GM12878 (cell line): ENCODE data around the gene CTDP1. TPM values are rescaled to one million over a fixed set of nuclear protein-coding genes. Genes with fewer than 3 reads are reported as not detected.

Source experiments
- ATAC-seq: fragments of 200-7000 bp; cut with Tn5 transposase; 3 replicates; pipeline ENCODE4 v1.9.1; 2020; ENCODE audit warnings: mild to moderate bottlenecking, moderate library complexity
- BruUV-seq: library from RNA; stranded (reverse); fragments of 400-500 nt; replicated peaks from 2 replicates; lab custom pipeline; 2021; lab: Mats Ljungman, UMichigan
- CTCF ChIA-PET: fragments of 300-600 bp; sonication (Branson Sonifier 250); formaldehyde crosslinking; extraction: SDS; loops from one replicate; lab custom pipeline; 2021; ENCODE audit warnings: inconsistent platforms; lab: Yijun Ruan, JAX
- POLR2A ChIA-PET: fragments of 350-600 bp; formaldehyde crosslinking; extraction: SDS; loops from one replicate; lab custom pipeline; 2021; ENCODE audit warnings: inconsistent platforms; lab: Charles Lee
- RAD21 ChIA-PET: fragments of 300-600 bp; sonication (Branson Sonifier 250); formaldehyde crosslinking; loops from one replicate; lab custom pipeline; 2023; ENCODE audit warnings: antibody characterized with exemption; ENCODE audit not compliant: unreplicated experiment; lab: Charles Lee
- SMC1A ChIA-PET: fragments of 300-600 bp; sonication (Branson Sonifier 250); formaldehyde crosslinking; loops from one replicate; lab custom pipeline; 2023; ENCODE audit not compliant: unreplicated experiment, uncharacterized antibody; lab: Charles Lee
- DNase-seq: peaks from one replicate; pipeline ENCODE4 v3.0.0-alpha.2; 2011; ENCODE audit warnings: low read depth, low spot score
- FAIRE-seq: peaks from 3 replicates; lab custom pipeline; 2011; peaks lifted over from hg19 to GRCh38; lab: Jason Lieb, UNC
- H2AFZ ChIP-seq: 2 replicates; pipeline ENCODE4 v1.6.0; 2011; ENCODE audit warnings: low read depth, low read length, control low read depth; ENCODE audit not compliant: control insufficient read depth
- H3K27ac ChIP-seq: 2 replicates; pipeline ENCODE4 v1.5.1; 2011; ENCODE audit warnings: control low read depth; ENCODE audit not compliant: control insufficient read depth, insufficient read depth
- H3K27me3 ChIP-seq, 2 experiments: replicated peaks in 1 of 2; 2 replicates each; pipeline versions ENCODE4 v1.6.0 to v1.6.1; 2011; ENCODE audit warnings: low read length in 1 of 2; ENCODE audit not compliant: control insufficient read depth in 2 of 2, insufficient read depth in 2 of 2
- H3K36me3 ChIP-seq, 2 experiments: 2 replicates each; pipeline ENCODE4 v1.5.1; 2011; ENCODE audit warnings: low read length in 1 of 2; ENCODE audit not compliant: control insufficient read depth in 2 of 2, insufficient read depth in 2 of 2
- H3K4me1 ChIP-seq: 2 replicates; pipeline ENCODE4 v1.6.1; 2011; ENCODE audit warnings: mild to moderate bottlenecking, low read length, moderate library complexity, mixed read lengths; ENCODE audit not compliant: control insufficient read depth, insufficient read depth
- H3K4me2 ChIP-seq: 2 replicates; pipeline ENCODE4 v1.6.0; 2011; ENCODE audit warnings: control low read depth; ENCODE audit not compliant: control insufficient read depth, insufficient read depth
- H3K4me3 ChIP-seq: fragments of 200-600 bp; sonication (generic); 2 replicates; pipeline ENCODE4 v1.5.1; 2016
- H3K79me2 ChIP-seq: 2 replicates; pipeline ENCODE4 v1.6.0; 2011; ENCODE audit warnings: low read length; ENCODE audit not compliant: control insufficient read depth, insufficient read depth
- H3K9ac ChIP-seq: 2 replicates; pipeline ENCODE4 v1.8.0; 2011; ENCODE audit warnings: low read length, control low read depth, mixed read lengths; ENCODE audit not compliant: control insufficient read depth, insufficient read depth
- H3K9me3 ChIP-seq: replicated peaks from 3 replicates; pipeline ENCODE4 v1.5.1; 2011; ENCODE audit warnings: mild to moderate bottlenecking, low read length; ENCODE audit not compliant: control insufficient read depth, insufficient read depth
- H4K20me1 ChIP-seq: 2 replicates; pipeline ENCODE4 v1.6.0; 2011; ENCODE audit not compliant: control insufficient read depth, insufficient read depth
- BRCA1 ChIP-seq: IDR thresholded peaks from 2 replicates; pipeline ENCODE4 v1.6.1; 2011; ENCODE audit warnings: low read depth, low read length, improper control_type of control experiment
- CBFB ChIP-seq: IDR thresholded peaks from 2 replicates; pipeline ENCODE4 v1.6.1; 2016; ENCODE audit warnings: antibody characterized with exemption, low read depth
- CHD1 ChIP-seq: IDR thresholded peaks from 2 replicates; pipeline ENCODE4 v1.6.1; 2012; ENCODE audit warnings: low read depth, low read length, improper control_type of control experiment
- CREB1 ChIP-seq: IDR thresholded peaks from 2 replicates; pipeline ENCODE4 v1.6.1; 2012; ENCODE audit warnings: low read depth, mild to moderate bottlenecking, inconsistent platforms
- IRF4 ChIP-seq: IDR thresholded peaks from 2 replicates; pipeline ENCODE4 v1.6.1; 2011; ENCODE audit warnings: low read depth, low read length
- NFYB ChIP-seq: IDR thresholded peaks from 2 replicates; pipeline ENCODE4 v1.6.1; 2011; ENCODE audit warnings: low read depth, mild to moderate bottlenecking, low read length, improper control_type of control experiment, moderate library complexity; ENCODE audit not compliant: insufficient read depth
- NRF1 ChIP-seq: conservative IDR thresholded peaks from 2 replicates; pipeline ENCODE4 v1.6.1; 2011; ENCODE audit warnings: mild to moderate bottlenecking, low read depth, low read length, improper control_type of control experiment
- SMAD1 ChIP-seq: fragments of 450-650 bp; IDR thresholded peaks from 2 replicates; pipeline ENCODE4 v1.6.1; 2018; ENCODE audit warnings: mild to moderate bottlenecking, low read depth; ENCODE audit not compliant: partially characterized antibody
- TAF1 ChIP-seq: IDR thresholded peaks from 2 replicates; pipeline ENCODE4 v1.6.1; 2011; ENCODE audit warnings: mild to moderate bottlenecking, low read depth, low read length, borderline replicate concordance
- TBL1XR1 ChIP-seq: IDR thresholded peaks from 2 replicates; pipeline ENCODE4 v1.6.1; 2012; ENCODE audit warnings: low read depth, low read length, improper control_type of control experiment
- WGBS: methylation state at CpG from one replicate; pipeline ENCODE4 v1.1.6; 2016; ENCODE audit warnings: low lambda C conversion rate; ENCODE audit not compliant: insufficient replicate concordance, insufficient coverage; ENCODE audit errors: missing lambda C conversion rate; 5-methylcytosine and 5-hydroxymethylcytosine counted together
- in situ Hi-C: fragments of 300-500 bp; cut with MboI; formaldehyde crosslinking; loops from 9 replicates; pipeline ENCODE4 v1.14.3; 2018; ENCODE audit warnings: mixed read lengths
- intact Hi-C: fragments of 100-400 bp; cut with micrococcal nuclease; formaldehyde crosslinking; loops from one replicate; pipeline ENCODE4 v1.14.2; 2022; ENCODE audit not compliant: unreplicated experiment
- polyA plus RNA-seq, 11 experiments: library from polyadenylated mRNA; depleted of rRNA in 4 of 11; unstranded in 6 of 11; stranded (reverse) in 5 of 11; fragments of >200 nt; fragmentation: Nextera tagmentation in 4 of 11; fragmentation: Illumina TruSeq in 1 of 11; extraction: Ambion mirVana in 4 of 11; extraction: Trizol in 1 of 11; gene quantifications; 1 replicate in 1 of 11; 2 replicates in 10 of 11; pipeline versions ENCODE4 v1.2.1 to v1.2.3, GENCODE V29; 2011 to 2016; ENCODE audit warnings: inconsistent platforms in 2 of 11, missing spikeins in 2 of 11, low read depth in 1 of 11
- total RNA-seq, 4 experiments: library from RNA; depleted of rRNA in 3 of 4; stranded (reverse); fragments of >200 nt in 3 of 4; fragmentation: Illumina TruSeq in 1 of 4; extraction: Trizol in 1 of 4; gene quantifications; 2 replicates each; pipeline versions ENCODE4 v1.2.1 to v1.2.3, GENCODE V29; 2013 to 2021
- TF ChIP-seq, protein P1 (sequence below): fragments of 450-650 bp; IDR thresholded peaks from 2 replicates; pipeline ENCODE4 v1.6.1; 2016; ENCODE audit warnings: mild to moderate bottlenecking, moderate library complexity, borderline replicate concordance
- TF ChIP-seq, protein P2 (sequence below): IDR thresholded peaks from 2 replicates; pipeline ENCODE4 v1.6.1; 2012; ENCODE audit warnings: mild to moderate bottlenecking, low read depth, low read length
- TF ChIP-seq, protein P3 (sequence below): fragments of 450-650 bp; formaldehyde crosslinking; IDR thresholded peaks from 2 replicates; pipeline ENCODE4 v1.5.0; 2022; ENCODE audit warnings: mild to moderate bottlenecking, missing genetic modification characterization

Gene CTDP1
- total and polyA plus RNA-seq, 10 of the 15 experiments (the other 5 are each of a cell fraction or from before 2014, with no cell fraction given), result 0.32 to 31.3 (median 8.8) TPM

DNA sequence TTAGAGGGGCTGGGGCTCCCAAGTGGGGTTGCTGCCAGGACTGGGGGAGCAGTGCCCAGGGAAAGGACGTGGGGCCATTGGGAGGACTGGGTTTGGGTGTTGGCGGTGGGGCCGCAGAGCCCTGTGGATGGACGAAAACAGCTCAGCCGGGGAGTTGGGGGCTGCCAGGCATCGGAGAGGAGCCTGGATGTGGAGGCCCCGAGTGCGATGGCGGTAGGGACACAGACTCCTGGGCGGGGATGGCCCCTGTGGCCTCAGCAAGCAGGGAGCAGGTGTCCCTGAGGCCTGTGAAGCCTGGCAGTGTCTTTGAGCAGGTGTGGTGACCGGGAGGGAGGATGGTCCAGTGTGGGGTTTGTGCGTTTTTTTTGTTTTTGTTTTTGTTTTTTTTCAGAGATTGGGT, 13.3 kb downstream of the CTDP1 start:
- Histone ChIP-seq H3K4me2 (no peak overlapping the region), H3K4me1 (no peaks in the 10 kb centered on the region), H3K27ac (no peak overlapping the region)
- ATAC-seq (no peak), FAIRE-seq (no peak)
- no TSS peak for BruUV-seq
- 91% methylated on average over 12 of the region's 12 CpGs for WGBS
- CTCF ChIA-PET, result no interaction called here
- TF ChIP-seq NRF1 (no peak), CHD1 (no peak), CBFB (no peak), SMAD1 (no peak), NFYB (no peak), IRF4 (no peak), TBL1XR1 (no peak), TAF1 (no peak), BRCA1 (no peak), CREB1 (no peak)
- TF ChIP-seq, protein P1, sequence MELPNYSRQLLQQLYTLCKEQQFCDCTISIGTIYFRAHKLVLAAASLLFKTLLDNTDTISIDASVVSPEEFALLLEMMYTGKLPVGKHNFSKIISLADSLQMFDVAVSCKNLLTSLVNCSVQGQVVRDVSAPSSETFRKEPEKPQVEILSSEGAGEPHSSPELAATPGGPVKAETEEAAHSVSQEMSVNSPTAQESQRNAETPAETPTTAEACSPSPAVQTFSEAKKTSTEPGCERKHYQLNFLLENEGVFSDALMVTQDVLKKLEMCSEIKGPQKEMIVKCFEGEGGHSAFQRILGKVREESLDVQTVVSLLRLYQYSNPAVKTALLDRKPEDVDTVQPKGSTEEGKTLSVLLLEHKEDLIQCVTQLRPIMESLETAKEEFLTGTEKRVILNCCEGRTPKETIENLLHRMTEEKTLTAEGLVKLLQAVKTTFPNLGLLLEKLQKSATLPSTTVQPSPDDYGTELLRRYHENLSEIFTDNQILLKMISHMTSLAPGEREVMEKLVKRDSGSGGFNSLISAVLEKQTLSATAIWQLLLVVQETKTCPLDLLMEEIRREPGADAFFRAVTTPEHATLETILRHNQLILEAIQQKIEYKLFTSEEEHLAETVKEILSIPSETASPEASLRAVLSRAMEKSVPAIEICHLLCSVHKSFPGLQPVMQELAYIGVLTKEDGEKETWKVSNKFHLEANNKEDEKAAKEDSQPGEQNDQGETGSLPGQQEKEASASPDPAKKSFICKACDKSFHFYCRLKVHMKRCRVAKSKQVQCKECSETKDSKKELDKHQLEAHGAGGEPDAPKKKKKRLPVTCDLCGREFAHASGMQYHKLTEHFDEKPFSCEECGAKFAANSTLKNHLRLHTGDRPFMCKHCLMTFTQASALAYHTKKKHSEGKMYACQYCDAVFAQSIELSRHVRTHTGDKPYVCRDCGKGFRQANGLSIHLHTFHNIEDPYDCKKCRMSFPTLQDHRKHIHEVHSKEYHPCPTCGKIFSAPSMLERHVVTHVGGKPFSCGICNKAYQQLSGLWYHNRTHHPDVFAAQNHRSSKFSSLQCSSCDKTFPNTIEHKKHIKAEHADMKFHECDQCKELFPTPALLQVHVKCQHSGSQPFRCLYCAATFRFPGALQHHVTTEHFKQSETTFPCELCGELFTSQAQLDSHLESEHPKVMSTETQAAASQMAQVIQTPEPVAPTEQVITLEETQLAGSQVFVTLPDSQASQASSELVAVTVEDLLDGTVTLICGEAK, result no peak
- TF ChIP-seq, protein P2, sequence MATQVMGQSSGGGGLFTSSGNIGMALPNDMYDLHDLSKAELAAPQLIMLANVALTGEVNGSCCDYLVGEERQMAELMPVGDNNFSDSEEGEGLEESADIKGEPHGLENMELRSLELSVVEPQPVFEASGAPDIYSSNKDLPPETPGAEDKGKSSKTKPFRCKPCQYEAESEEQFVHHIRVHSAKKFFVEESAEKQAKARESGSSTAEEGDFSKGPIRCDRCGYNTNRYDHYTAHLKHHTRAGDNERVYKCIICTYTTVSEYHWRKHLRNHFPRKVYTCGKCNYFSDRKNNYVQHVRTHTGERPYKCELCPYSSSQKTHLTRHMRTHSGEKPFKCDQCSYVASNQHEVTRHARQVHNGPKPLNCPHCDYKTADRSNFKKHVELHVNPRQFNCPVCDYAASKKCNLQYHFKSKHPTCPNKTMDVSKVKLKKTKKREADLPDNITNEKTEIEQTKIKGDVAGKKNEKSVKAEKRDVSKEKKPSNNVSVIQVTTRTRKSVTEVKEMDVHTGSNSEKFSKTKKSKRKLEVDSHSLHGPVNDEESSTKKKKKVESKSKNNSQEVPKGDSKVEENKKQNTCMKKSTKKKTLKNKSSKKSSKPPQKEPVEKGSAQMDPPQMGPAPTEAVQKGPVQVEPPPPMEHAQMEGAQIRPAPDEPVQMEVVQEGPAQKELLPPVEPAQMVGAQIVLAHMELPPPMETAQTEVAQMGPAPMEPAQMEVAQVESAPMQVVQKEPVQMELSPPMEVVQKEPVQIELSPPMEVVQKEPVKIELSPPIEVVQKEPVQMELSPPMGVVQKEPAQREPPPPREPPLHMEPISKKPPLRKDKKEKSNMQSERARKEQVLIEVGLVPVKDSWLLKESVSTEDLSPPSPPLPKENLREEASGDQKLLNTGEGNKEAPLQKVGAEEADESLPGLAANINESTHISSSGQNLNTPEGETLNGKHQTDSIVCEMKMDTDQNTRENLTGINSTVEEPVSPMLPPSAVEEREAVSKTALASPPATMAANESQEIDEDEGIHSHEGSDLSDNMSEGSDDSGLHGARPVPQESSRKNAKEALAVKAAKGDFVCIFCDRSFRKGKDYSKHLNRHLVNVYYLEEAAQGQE, result no peak
- TF ChIP-seq, protein P3, sequence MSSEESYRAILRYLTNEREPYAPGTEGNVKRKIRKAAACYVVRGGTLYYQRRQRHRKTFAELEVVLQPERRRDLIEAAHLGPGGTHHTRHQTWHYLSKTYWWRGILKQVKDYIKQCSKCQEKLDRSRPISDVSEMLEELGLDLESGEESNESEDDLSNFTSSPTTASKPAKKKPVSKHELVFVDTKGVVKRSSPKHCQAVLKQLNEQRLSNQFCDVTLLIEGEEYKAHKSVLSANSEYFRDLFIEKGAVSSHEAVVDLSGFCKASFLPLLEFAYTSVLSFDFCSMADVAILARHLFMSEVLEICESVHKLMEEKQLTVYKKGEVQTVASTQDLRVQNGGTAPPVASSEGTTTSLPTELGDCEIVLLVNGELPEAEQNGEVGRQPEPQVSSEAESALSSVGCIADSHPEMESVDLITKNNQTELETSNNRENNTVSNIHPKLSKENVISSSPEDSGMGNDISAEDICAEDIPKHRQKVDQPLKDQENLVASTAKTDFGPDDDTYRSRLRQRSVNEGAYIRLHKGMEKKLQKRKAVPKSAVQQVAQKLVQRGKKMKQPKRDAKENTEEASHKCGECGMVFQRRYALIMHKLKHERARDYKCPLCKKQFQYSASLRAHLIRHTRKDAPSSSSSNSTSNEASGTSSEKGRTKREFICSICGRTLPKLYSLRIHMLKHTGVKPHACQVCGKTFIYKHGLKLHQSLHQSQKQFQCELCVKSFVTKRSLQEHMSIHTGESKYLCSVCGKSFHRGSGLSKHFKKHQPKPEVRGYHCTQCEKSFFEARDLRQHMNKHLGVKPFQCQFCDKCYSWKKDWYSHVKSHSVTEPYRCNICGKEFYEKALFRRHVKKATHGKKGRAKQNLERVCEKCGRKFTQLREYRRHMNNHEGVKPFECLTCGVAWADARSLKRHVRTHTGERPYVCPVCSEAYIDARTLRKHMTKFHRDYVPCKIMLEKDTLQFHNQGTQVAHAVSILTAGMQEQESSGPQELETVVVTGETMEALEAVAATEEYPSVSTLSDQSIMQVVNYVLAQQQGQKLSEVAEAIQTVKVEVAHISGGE (CRISPR knock-in tag), result no peak
- TF ChIP-seq, all 136 proteins: peak for 0
- Histone ChIP-seq H4K20me1 (no peaks in the 10 kb centered on the region; the same call in 1 of the 2 replicates), H3K9me3 (no peaks in the 10 kb centered on the region), H2AFZ (no peak overlapping the region), H3K36me3 (peaks cover 5 to 14% of the 10 kb centered on the region in 2 experiments; a peak in 3 of 4 replicates), H3K27me3 (no peaks in the 10 kb centered on the region), H3K4me3 (no peak overlapping the region), H3K9ac (no peak overlapping the region), H3K79me2 (peaks cover 9% of the 10 kb centered on the region)
- no peak for DNase-seq
- intact Hi-C loops (no loop called here), in situ Hi-C loops (no loop called here)
- RAD21 ChIA-PET, result no interaction called here
- SMC1A ChIA-PET, result no interaction called here
- POLR2A ChIA-PET, result no interaction called here
